Measurements from ENCODE around the gene TTBK2.

The TTBK2 gene

DNA sequence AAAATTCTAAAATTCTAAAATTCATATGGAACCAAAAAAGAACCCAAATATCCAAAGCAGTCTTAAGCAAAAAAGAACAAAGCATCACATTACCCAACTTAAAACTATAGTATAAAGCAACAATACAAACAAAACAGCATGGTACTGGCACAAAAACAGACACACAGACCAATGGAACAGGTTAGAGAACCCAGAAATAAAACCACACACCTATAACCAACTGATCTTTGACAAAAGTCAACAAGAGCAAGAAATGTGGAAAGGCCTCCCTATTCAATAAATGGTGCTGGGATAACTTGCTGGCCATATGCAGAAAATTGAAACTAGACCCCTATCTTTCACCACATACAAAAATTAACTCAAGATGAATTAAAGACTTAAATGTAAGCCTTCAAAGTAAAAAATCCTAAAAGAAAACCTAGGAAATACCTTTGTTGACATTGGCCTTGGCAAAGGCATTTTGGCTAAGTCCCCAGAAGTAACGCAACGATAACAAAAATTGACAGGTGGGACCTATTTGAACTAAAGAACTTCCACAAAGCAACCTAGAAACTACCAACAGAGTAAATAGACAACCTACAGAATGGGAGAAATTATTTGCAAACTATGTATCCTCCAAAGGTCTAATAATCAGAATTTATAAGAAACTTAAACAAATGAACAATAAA is 56.9 kb downstream of the TTBK2 start:
- Histone ChIP-seq H4K91ac (ENCODE audit: low read depth, low read length) (no peak overlapping the region), H3K79me1 (ENCODE audit: low read length) (no peaks in the 10 kb centered on the region), H2AFZ (ENCODE audit: insufficient read depth, low read length, poor library complexity) (no peak overlapping the region), H3K9ac (ENCODE audit: low read length) (no peak overlapping the region), H2BK12ac (ENCODE audit: low read length) (no peak overlapping the region), H4K12ac (ENCODE audit: low read depth, low read length) (no peak overlapping the region), H3K4me3 (ENCODE audit: low read depth, low read length) (no peak overlapping the region), H2BK120ac (ENCODE audit: insufficient read depth, low read length, poor library complexity) (no peak overlapping the region), H3K9me3 (ENCODE audit: insufficient read depth, low read depth, low read length) (no peaks in the 10 kb centered on the region), H3K79me2 (ENCODE audit: control insufficient read depth, insufficient read depth, low read length, poor library complexity) (no peaks in the 10 kb centered on the region), H2AK5ac (ENCODE audit: low read length) (no peak overlapping the region), H3K4me1 (ENCODE audit: control insufficient read depth in 1 of 2, insufficient read depth in 2 of 2, low read length in 2 of 2) (peaks cover 4 to 5% of the 10 kb centered on the region in 2 experiments), H3K14ac (ENCODE audit: low read length) (no peak overlapping the region), H3K4me2 (ENCODE audit: low read length) (no peak overlapping the region), H3K36me3 (ENCODE audit: control insufficient read depth in 1 of 2, insufficient read depth in 2 of 2, low read length in 2 of 2) (peaks cover 0 to 2% of the 10 kb centered on the region in 2 experiments), H3K23ac (ENCODE audit: low read length) (no peak overlapping the region), H4K8ac (ENCODE audit: low read depth, low read length) (no peak overlapping the region), H3K27ac (ENCODE audit: low read depth, low read length) (no peak overlapping the region), H2BK5ac (ENCODE audit: low read depth, low read length, poor library complexity) (no peak overlapping the region), H3K18ac (ENCODE audit: low read length) (no peak overlapping the region), H3K4ac (ENCODE audit: low read depth, low read length) (no peak overlapping the region), H3K27me3 (ENCODE audit: insufficient read depth, low read length) (no peaks in the 10 kb centered on the region)
- WGBS (ENCODE audit: extremely low coverage, insufficient coverage, insufficient read length) = no CpG with 5 or more reads among the region's 2 CpGs
- no peak for DNase-seq

GRCh38 chr15:42858999-42859789 is 61.4 kb downstream of the TTBK2 start:
- Histone ChIP-seq H3K9ac (ENCODE audit: low read length) (no peak overlapping the region), H3K79me2 (ENCODE audit: control insufficient read depth, insufficient read depth, low read length, poor library complexity) (no peaks in the 10 kb centered on the region), H2BK120ac (ENCODE audit: insufficient read depth, low read length, poor library complexity) (peak overlapping the region; percentile 46), H3K27ac (ENCODE audit: low read depth, low read length) (no peak overlapping the region), H3K9me3 (ENCODE audit: insufficient read depth, low read depth, low read length) (no peaks in the 10 kb centered on the region), H2AFZ (ENCODE audit: insufficient read depth, low read length, poor library complexity) (no peak overlapping the region), H2BK5ac (ENCODE audit: low read depth, low read length, poor library complexity) (peak overlapping the region; percentile 52), H3K14ac (ENCODE audit: low read length) (peak overlapping the region; percentile 40), H3K4ac (ENCODE audit: low read depth, low read length) (no peak overlapping the region), H3K27me3 (ENCODE audit: insufficient read depth, low read length) (no peaks in the 10 kb centered on the region), H2BK12ac (ENCODE audit: low read length) (no peak overlapping the region), H4K12ac (ENCODE audit: low read depth, low read length) (no peak overlapping the region), H4K8ac (ENCODE audit: low read depth, low read length) (no peak overlapping the region), H3K18ac (ENCODE audit: low read length) (no peak overlapping the region), H3K4me2 (ENCODE audit: low read length) (no peak overlapping the region), H3K4me1 (ENCODE audit: control insufficient read depth in 1 of 2, insufficient read depth in 2 of 2, low read length in 2 of 2) (peaks cover 5 to 6% of the 10 kb centered on the region in 2 experiments), H3K79me1 (ENCODE audit: low read length) (no peaks in the 10 kb centered on the region), H4K91ac (ENCODE audit: low read depth, low read length) (peak overlapping the region; percentile 47), H2AK5ac (ENCODE audit: low read length) (no peak overlapping the region), H3K4me3 (ENCODE audit: low read depth, low read length) (no peak overlapping the region), H3K36me3 (ENCODE audit: control insufficient read depth in 1 of 2, insufficient read depth in 2 of 2, low read length in 2 of 2) (peaks cover 0 to 2% of the 10 kb centered on the region in 2 experiments), H3K23ac (ENCODE audit: low read length) (no peak overlapping the region)
- DNase-seq = no peak
- no CpG with 5 or more reads among the region's 2 CpGs for WGBS (ENCODE audit: extremely low coverage, insufficient coverage, insufficient read length)

DNA sequence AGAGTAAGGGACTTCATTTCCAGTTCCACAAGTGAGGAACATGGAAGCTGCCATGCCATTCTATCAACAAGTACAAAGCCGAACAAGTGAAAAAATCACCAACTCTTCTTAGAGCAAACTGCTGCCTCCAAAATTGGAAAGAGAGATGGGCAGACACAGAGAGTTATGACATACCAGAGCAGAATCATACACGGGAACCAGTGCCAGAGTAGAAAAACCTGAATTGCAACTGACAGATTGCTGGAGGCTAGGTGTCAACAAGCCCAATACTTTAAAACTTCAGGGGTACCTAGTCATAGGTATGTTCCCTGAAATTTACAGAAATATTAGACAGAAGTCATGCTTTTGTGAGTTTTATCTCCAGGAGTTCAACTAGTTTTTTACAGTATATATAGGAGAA is 62.0 kb downstream of the TTBK2 start:
- Histone ChIP-seq H2BK120ac (ENCODE audit: insufficient read depth, low read length, poor library complexity) (no peak overlapping the region), H3K27me3 (ENCODE audit: insufficient read depth, low read length) (no peaks in the 10 kb centered on the region), H3K9me3 (ENCODE audit: insufficient read depth, low read depth, low read length) (no peaks in the 10 kb centered on the region), H3K79me2 (ENCODE audit: control insufficient read depth, insufficient read depth, low read length, poor library complexity) (no peaks in the 10 kb centered on the region), H3K4ac (ENCODE audit: low read depth, low read length) (no peak overlapping the region), H4K8ac (ENCODE audit: low read depth, low read length) (no peak overlapping the region), H3K4me2 (ENCODE audit: low read length) (peak overlapping the region; percentile 54), H3K36me3 (ENCODE audit: control insufficient read depth in 1 of 2, insufficient read depth in 2 of 2, low read length in 2 of 2) (peaks cover 0 to 2% of the 10 kb centered on the region in 2 experiments), H2AK5ac (ENCODE audit: low read length) (no peak overlapping the region), H3K23ac (ENCODE audit: low read length) (no peak overlapping the region), H3K14ac (ENCODE audit: low read length) (no peak overlapping the region), H3K9ac (ENCODE audit: low read length) (no peak overlapping the region), H2BK12ac (ENCODE audit: low read length) (no peak overlapping the region), H3K18ac (ENCODE audit: low read length) (no peak overlapping the region), H2AFZ (ENCODE audit: insufficient read depth, low read length, poor library complexity) (no peak overlapping the region), H4K12ac (ENCODE audit: low read depth, low read length) (no peak overlapping the region), H4K91ac (ENCODE audit: low read depth, low read length) (no peak overlapping the region), H2BK5ac (ENCODE audit: low read depth, low read length, poor library complexity) (no peak overlapping the region), H3K27ac (ENCODE audit: low read depth, low read length) (no peak overlapping the region), H3K4me1 (ENCODE audit: control insufficient read depth in 1 of 2, insufficient read depth in 2 of 2, low read length in 2 of 2) (peaks cover 5 to 6% of the 10 kb centered on the region in 2 experiments), H3K4me3 (ENCODE audit: low read depth, low read length) (no peak overlapping the region), H3K79me1 (ENCODE audit: low read length) (no peaks in the 10 kb centered on the region)
- no CpG with 5 or more reads among the region's 2 CpGs for WGBS (ENCODE audit: extremely low coverage, insufficient coverage, insufficient read length)
- DNase-seq = peak; percentile 65 to 82

- no peak overlapping the region for H2BK5ac ChIP-seq (ENCODE audit: low read depth, low read length, poor library complexity)
- H3K18ac ChIP-seq (ENCODE audit: low read length) = no peak overlapping the region
- no peaks in the 10 kb centered on the region for H3K27me3 ChIP-seq (ENCODE audit: insufficient read depth, low read length)
- no peak overlapping the region for H2BK12ac ChIP-seq (ENCODE audit: low read length)
- no peak overlapping the region for H2AK5ac ChIP-seq (ENCODE audit: low read length)
- no peak overlapping the region for H3K4ac ChIP-seq (ENCODE audit: low read depth, low read length)
- H3K79me2 ChIP-seq (ENCODE audit: control insufficient read depth, insufficient read depth, low read length, poor library complexity) = no peaks in the 10 kb centered on the region
- no peak overlapping the region for H2BK120ac ChIP-seq (ENCODE audit: insufficient read depth, low read length, poor library complexity)
- DNase-seq = peak in 1 of 2 donors; percentile 11
- peaks cover 5 to 6% of the 10 kb centered on the region in 2 experiments for H3K4me1 ChIP-seq (ENCODE audit: control insufficient read depth in 1 of 2, insufficient read depth in 2 of 2, low read length in 2 of 2)
- no peak overlapping the region for H3K4me3 ChIP-seq (ENCODE audit: low read depth, low read length)
- no peak overlapping the region for H3K27ac ChIP-seq (ENCODE audit: low read depth, low read length)
- H3K9ac ChIP-seq (ENCODE audit: low read length) = no peak overlapping the region
- no peaks in the 10 kb centered on the region for H3K9me3 ChIP-seq (ENCODE audit: insufficient read depth, low read depth, low read length)
- no CpG with 5 or more reads among the region's 3 CpGs for WGBS (ENCODE audit: extremely low coverage, insufficient coverage, insufficient read length)
- no peak overlapping the region for H4K8ac ChIP-seq (ENCODE audit: low read depth, low read length)
- peaks cover 0 to 2% of the 10 kb centered on the region in 2 experiments for H3K36me3 ChIP-seq (ENCODE audit: control insufficient read depth in 1 of 2, insufficient read depth in 2 of 2, low read length in 2 of 2)
- H4K91ac ChIP-seq (ENCODE audit: low read depth, low read length) = no peak overlapping the region
- H2AFZ ChIP-seq (ENCODE audit: insufficient read depth, low read length, poor library complexity) = no peak overlapping the region
- H3K14ac ChIP-seq (ENCODE audit: low read length) = no peak overlapping the region
- H3K23ac ChIP-seq (ENCODE audit: low read length) = no peak overlapping the region
- no peaks in the 10 kb centered on the region for H3K79me1 ChIP-seq (ENCODE audit: low read length)
- H4K12ac ChIP-seq (ENCODE audit: low read depth, low read length) = no peak overlapping the region
- no peak overlapping the region for H3K4me2 ChIP-seq (ENCODE audit: low read length)
These were observed 66.0 kb downstream of the TTBK2 start for GRCh38 chr15:42854576-42854975.
